Fibroblast of lung (primary cell): ENCODE measurements around the gene FCHO1. TPM values are rescaled to one million over a fixed set of nuclear protein-coding genes. Genes with fewer than 3 reads are reported as not detected.

Experiments used
- DNase-seq, 2 donors: peaks; one replicate each; pipeline versions ENCODE4 v3.0.0 to v3.0.0-alpha.2; 2010; ENCODE audit warnings: low read depth in 2 of 2
- H2AFZ ChIP-seq: 2 replicates; pipeline ENCODE4 v1.5.1; 2012; ENCODE audit warnings: low read length, control low read depth, inconsistent platforms
- H3K27ac ChIP-seq: 2 replicates; pipeline ENCODE4 v1.5.1; 2011; ENCODE audit warnings: low read length, control low read depth; ENCODE audit not compliant: insufficient read depth
- H3K27me3 ChIP-seq: 2 replicates; pipeline ENCODE4 v1.5.1; 2011; ENCODE audit warnings: mild to moderate bottlenecking, low read length; ENCODE audit not compliant: control insufficient read depth, insufficient read depth
- H3K36me3 ChIP-seq: 2 replicates; pipeline ENCODE4 v1.5.1; 2011; ENCODE audit warnings: low read length; ENCODE audit not compliant: control insufficient read depth, insufficient read depth
- H3K4me1 ChIP-seq: 2 replicates; pipeline ENCODE4 v1.5.1; 2011; ENCODE audit warnings: low read length; ENCODE audit not compliant: control insufficient read depth, insufficient read depth; ENCODE audit errors: extremely low read depth
- H3K4me2 ChIP-seq: 2 replicates; pipeline ENCODE4 v1.5.1; 2011; ENCODE audit warnings: low read length, control low read depth; ENCODE audit not compliant: insufficient read depth; ENCODE audit errors: extremely low read depth
- H3K4me3 ChIP-seq, 4 experiments: fragments of 200-600 bp in 1 of 4; sonication (generic) in 1 of 4; replicated peaks in 1 of 4; 2 replicates each; pipeline ENCODE4 v1.5.1; 2011 to 2016; ENCODE audit warnings: low read length in 4 of 4, low read depth in 3 of 4, mild to moderate bottlenecking in 3 of 4, control low read depth in 2 of 4, inconsistent platforms in 1 of 4, mixed read lengths in 1 of 4; ENCODE audit not compliant: insufficient read depth in 1 of 4; ENCODE audit errors: control extremely low read depth in 1 of 4
- H3K79me2 ChIP-seq: 2 replicates; pipeline ENCODE4 v1.5.1; 2012; ENCODE audit warnings: mild to moderate bottlenecking, low read length, inconsistent platforms; ENCODE audit not compliant: control insufficient read depth, insufficient read depth
- H3K9ac ChIP-seq: 2 replicates; pipeline ENCODE4 v1.5.1; 2011; ENCODE audit warnings: mild to moderate bottlenecking, low read length, control low read depth; ENCODE audit not compliant: insufficient read depth
- H3K9me3 ChIP-seq: 2 replicates; pipeline ENCODE4 v1.5.1; 2012; ENCODE audit warnings: low read depth, low read length; ENCODE audit not compliant: control insufficient read depth, insufficient read depth
- H4K20me1 ChIP-seq: 2 replicates; pipeline ENCODE4 v1.5.1; 2011; ENCODE audit warnings: low read length; ENCODE audit not compliant: control insufficient read depth, insufficient read depth; ENCODE audit errors: extremely low read depth
- EZH2 ChIP-seq: IDR thresholded peaks from 2 replicates; pipeline ENCODE4 v1.5.1; 2012; ENCODE audit warnings: low read length, control low read depth, mild to moderate bottlenecking; ENCODE audit errors: missing control alignments
- polyA minus RNA-seq: library from RNA; depleted of rRNA, polyadenylated mRNA; stranded (reverse); fragments of >200 nt; gene quantifications from 2 replicates; pipeline ENCODE4 v1.2.3, GENCODE V29; 2011; ENCODE audit warnings: low replicate concordance
- polyA plus RNA-seq, 2 donors: library from polyadenylated mRNA; depleted of rRNA in 1 of 2; stranded (reverse) in 1 of 2; unstranded in 1 of 2; fragments of >200 nt; gene quantifications; 2 replicates each; pipeline ENCODE4 v1.2.1, GENCODE V29; 2011 to 2012; ENCODE audit warnings: missing spikeins in 1 of 2
- total RNA-seq: library from RNA; depleted of rRNA; stranded (reverse); fragments of >200 nt; gene quantifications from 2 replicates; pipeline ENCODE4 v1.2.1, GENCODE V29; 2014
- TF ChIP-seq, protein P1 (sequence below), 2 donors: IDR thresholded peaks in 1 of 2; conservative IDR thresholded peaks in 1 of 2; 1 replicate in 1 of 2; 2 replicates in 1 of 2; pipeline ENCODE4 v1.5.1; 2011 to 2012; ENCODE audit warnings: low read length in 2 of 2, control low read depth in 1 of 2, inconsistent platforms in 1 of 2, low read depth in 1 of 2, mild to moderate bottlenecking in 1 of 2

Gene FCHO1, protein sequence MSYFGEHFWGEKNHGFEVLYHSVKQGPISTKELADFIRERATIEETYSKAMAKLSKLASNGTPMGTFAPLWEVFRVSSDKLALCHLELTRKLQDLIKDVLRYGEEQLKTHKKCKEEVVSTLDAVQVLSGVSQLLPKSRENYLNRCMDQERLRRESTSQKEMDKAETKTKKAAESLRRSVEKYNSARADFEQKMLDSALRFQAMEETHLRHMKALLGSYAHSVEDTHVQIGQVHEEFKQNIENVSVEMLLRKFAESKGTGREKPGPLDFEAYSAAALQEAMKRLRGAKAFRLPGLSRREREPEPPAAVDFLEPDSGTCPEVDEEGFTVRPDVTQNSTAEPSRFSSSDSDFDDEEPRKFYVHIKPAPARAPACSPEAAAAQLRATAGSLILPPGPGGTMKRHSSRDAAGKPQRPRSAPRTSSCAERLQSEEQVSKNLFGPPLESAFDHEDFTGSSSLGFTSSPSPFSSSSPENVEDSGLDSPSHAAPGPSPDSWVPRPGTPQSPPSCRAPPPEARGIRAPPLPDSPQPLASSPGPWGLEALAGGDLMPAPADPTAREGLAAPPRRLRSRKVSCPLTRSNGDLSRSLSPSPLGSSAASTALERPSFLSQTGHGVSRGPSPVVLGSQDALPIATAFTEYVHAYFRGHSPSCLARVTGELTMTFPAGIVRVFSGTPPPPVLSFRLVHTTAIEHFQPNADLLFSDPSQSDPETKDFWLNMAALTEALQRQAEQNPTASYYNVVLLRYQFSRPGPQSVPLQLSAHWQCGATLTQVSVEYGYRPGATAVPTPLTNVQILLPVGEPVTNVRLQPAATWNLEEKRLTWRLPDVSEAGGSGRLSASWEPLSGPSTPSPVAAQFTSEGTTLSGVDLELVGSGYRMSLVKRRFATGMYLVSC
- total RNA-seq (under 0.01 and 0.33 TPM in 2 replicates), polyA plus RNA-seq (0.07 and 0.16 TPM in 2 replicates), polyA minus RNA-seq (0.07 and 1.8 TPM in 2 replicates)
- 0.54 and 0.78 TPM in 2 replicates for polyA plus RNA-seq (2012)

DNA sequence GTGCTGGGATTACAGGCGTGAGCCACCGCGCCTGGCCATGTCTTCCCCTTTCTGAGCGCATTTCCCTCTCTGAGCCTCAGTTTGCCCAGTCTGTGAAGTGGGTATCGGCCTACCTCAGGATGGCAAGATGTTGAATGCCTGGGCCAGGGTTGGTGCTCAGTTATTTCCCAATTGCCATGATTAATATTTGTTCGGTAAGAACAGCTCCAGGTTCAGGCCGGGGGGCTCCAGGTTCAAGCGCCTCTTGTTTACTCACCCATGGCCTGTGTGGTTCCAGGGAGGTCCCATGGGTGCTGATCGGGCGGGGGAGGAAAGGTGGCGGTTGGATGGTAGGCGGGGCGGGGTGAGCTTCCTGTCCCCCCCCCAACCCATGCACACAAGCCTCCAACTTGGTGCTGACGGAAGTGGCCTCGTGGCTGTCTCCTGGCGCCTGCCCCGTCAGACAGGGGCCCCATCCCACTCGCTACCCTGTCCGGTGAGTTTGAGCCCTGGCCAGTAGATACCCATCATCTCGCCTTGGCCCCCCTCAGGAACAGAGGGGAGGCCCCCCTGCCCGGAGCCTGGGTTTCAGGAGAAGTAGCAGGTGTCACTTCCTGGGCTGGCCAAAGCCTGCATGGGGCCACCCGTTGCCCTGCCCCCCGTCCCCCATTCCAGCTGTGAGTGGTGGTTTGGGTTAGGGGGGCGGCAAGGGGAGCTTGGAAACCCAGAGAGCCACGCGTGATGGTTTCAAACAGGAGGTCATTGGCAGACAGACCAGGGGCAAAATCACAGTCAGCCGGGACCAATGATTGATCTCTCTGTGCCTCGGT, at the start of gene FCHO1:
FCHO1 (plus strand) TSS at position 375 of the 809 bp plus-strand sequence. CDS start 3,688 bp downstream, outside the sequence.
- H3K27me3 ChIP-seq, result no peaks in the 10 kb centered on the region
- H3K9ac ChIP-seq, result no peak within 1 kb of the TSS
- TF ChIP-seq, protein P1, sequence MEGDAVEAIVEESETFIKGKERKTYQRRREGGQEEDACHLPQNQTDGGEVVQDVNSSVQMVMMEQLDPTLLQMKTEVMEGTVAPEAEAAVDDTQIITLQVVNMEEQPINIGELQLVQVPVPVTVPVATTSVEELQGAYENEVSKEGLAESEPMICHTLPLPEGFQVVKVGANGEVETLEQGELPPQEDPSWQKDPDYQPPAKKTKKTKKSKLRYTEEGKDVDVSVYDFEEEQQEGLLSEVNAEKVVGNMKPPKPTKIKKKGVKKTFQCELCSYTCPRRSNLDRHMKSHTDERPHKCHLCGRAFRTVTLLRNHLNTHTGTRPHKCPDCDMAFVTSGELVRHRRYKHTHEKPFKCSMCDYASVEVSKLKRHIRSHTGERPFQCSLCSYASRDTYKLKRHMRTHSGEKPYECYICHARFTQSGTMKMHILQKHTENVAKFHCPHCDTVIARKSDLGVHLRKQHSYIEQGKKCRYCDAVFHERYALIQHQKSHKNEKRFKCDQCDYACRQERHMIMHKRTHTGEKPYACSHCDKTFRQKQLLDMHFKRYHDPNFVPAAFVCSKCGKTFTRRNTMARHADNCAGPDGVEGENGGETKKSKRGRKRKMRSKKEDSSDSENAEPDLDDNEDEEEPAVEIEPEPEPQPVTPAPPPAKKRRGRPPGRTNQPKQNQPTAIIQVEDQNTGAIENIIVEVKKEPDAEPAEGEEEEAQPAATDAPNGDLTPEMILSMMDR (conservative IDR thresholded peaks at IDR 0.05 in 1 of 2, IDR thresholded peaks at IDR 0.05 in 1 of 2; ENCODE audit: low read depth in 1 of 2, low read length in 2 of 2), result no peak
- no peak for TF ChIP-seq EZH2
- no peak within 1 kb of the TSS for H3K4me2 ChIP-seq
- no peaks in the 10 kb centered on the region for H4K20me1 ChIP-seq
- H3K9me3 ChIP-seq, result no peaks in the 10 kb centered on the region
- DNase-seq, result no peak
- no peak within 1 kb of the TSS for H2AFZ ChIP-seq
- H3K27ac ChIP-seq, result no peak within 1 kb of the TSS
- H3K36me3 ChIP-seq, result no peaks in the 10 kb centered on the region
- H3K79me2 ChIP-seq, result no peaks in the 10 kb centered on the region
- no peak within 1 kb of the TSS for H3K4me3 ChIP-seq
- peaks cover 2% of the 10 kb centered on the region for H3K4me1 ChIP-seq

DNA sequence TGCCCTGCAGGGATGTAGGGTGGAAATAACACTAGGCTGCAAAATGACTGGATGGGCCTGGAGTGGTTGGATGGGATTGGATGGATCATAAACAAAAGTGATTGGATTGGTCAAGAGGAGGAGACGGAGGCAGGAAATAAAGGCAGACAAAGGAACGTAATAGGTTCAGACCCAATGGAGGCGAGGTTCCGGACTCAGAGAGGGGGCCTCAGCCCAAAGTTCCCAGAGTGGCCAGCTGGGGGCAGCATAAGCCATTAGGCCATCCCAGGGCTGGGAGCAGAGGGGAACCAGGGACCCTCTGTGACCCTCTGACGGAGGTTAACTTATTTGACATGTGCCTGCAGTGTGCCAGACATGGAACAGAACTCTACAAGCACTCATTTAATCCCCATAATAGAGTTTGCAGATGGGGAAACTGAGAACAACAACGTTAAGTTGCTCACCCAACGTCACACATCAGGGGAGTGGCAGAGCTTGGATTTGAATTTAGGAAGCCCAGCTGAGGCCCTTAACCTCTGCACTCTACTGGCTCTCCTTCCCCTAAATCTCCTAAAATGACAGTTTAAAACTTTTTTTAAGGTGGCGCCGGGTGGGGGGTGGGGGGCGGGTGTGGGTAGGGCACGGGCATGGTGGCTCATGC, 47.3 kb upstream of the FCHO1 start:
- Histone ChIP-seq H3K4me3 (no peak overlapping the region), H2AFZ (no peak overlapping the region), H3K4me2 (no peak overlapping the region), H3K9ac (no peak overlapping the region), H3K27me3 (peaks cover 2% of the 10 kb centered on the region), H3K79me2 (no peaks in the 10 kb centered on the region), H4K20me1 (no peaks in the 10 kb centered on the region), H3K4me1 (no peaks in the 10 kb centered on the region), H3K27ac (no peak overlapping the region), H3K9me3 (no peaks in the 10 kb centered on the region), H3K36me3 (no peaks in the 10 kb centered on the region)
- DNase-seq, result peak; percentile 36 to 43
- TF ChIP-seq, protein P1 (conservative IDR thresholded peaks at IDR 0.05 in 1 of 2, IDR thresholded peaks at IDR 0.05 in 1 of 2; ENCODE audit: low read depth in 1 of 2, low read length in 2 of 2), result peak; percentile 67 to 82
- TF ChIP-seq EZH2, result no peak
